Uterus (tissue), 4 donors: ENCODE results near the gene ACSL3. TPM values are rescaled to one million over a fixed set of nuclear protein-coding genes. Genes with fewer than 3 reads are reported as not detected.

Experiments
- DNase-seq, 2 donors: peaks; one replicate each; pipeline ENCODE4 v3.0.0-alpha.2; 2019 to 2020
- H3K27ac ChIP-seq, 2 donors: fragments of 200-600 bp; sonication (generic); 1 replicate in 1 of 2; 2 replicates in 1 of 2; pipeline ENCODE4 v1.5.1; 2016 to 2018
- H3K27me3 ChIP-seq, 2 donors: fragments of 200-600 bp; sonication (generic); one replicate each; pipeline ENCODE4 v1.5.1; 2018 to 2019; ENCODE audit warnings: control low read depth in 1 of 2
- H3K36me3 ChIP-seq, 2 donors: fragments of 200-600 bp; sonication (generic); one replicate each; pipeline ENCODE4 v1.5.1; 2019; ENCODE audit warnings: control low read depth in 1 of 2
- H3K4me1 ChIP-seq, 2 donors: fragments of 200-600 bp; sonication (generic); one replicate each; pipeline ENCODE4 v1.5.1; 2018 to 2019; ENCODE audit warnings: control low read depth in 1 of 2
- H3K4me3 ChIP-seq, 2 donors: fragments of 200-600 bp; sonication (generic); 1 replicate in 1 of 2; 2 replicates in 1 of 2; pipeline ENCODE4 v1.5.1; 2018 to 2019; ENCODE audit warnings: mild to moderate bottlenecking in 1 of 2
- H3K9me3 ChIP-seq, 2 donors: fragments of 200-600 bp; sonication (generic); one replicate each; pipeline ENCODE4 v1.5.1; 2019; ENCODE audit warnings: control low read depth in 1 of 2
- POLR2A ChIP-seq, 2 donors: fragments of 450-650 bp; IDR thresholded peaks; one replicate each; pipeline ENCODE4 v1.6.1; 2016; ENCODE audit warnings: antibody characterized with exemption in 2 of 2, mild to moderate bottlenecking in 1 of 2, moderate library complexity in 1 of 2
- intact Hi-C: fragments of 100-400 bp; cut with DNase I; formaldehyde crosslinking; loops from one replicate; pipeline ENCODE4 v1.15.1; 2023; ENCODE audit warnings: low total_unique reads
- total RNA-seq, 4 donors: library from RNA; depleted of rRNA in 3 of 4; stranded (reverse); fragments of >200 nt in 3 of 4; gene quantifications; one replicate each; pipeline versions ENCODE4 v1.1.0 to v1.2.4, GENCODE V29; 2014 to 2023
- TF ChIP-seq, protein P1 (sequence below), 4 experiments: fragments of 200-600 bp in 2 of 4; fragments of 450-650 bp in 2 of 4; sonication (generic) in 2 of 4; IDR thresholded peaks; one replicate each; pipeline ENCODE4 v1.5.1; 2016 to 2019; ENCODE audit warnings: antibody characterized with exemption in 4 of 4, mild to moderate bottlenecking in 2 of 4, moderate library complexity in 1 of 4
- donor health status: DM: yes; HTN: yes; CAD: no.

ACSL3 gene
- total RNA-seq, 4 donors from 2014 or later, result 39.7 to 101 (median 61.2) TPM

DNA sequence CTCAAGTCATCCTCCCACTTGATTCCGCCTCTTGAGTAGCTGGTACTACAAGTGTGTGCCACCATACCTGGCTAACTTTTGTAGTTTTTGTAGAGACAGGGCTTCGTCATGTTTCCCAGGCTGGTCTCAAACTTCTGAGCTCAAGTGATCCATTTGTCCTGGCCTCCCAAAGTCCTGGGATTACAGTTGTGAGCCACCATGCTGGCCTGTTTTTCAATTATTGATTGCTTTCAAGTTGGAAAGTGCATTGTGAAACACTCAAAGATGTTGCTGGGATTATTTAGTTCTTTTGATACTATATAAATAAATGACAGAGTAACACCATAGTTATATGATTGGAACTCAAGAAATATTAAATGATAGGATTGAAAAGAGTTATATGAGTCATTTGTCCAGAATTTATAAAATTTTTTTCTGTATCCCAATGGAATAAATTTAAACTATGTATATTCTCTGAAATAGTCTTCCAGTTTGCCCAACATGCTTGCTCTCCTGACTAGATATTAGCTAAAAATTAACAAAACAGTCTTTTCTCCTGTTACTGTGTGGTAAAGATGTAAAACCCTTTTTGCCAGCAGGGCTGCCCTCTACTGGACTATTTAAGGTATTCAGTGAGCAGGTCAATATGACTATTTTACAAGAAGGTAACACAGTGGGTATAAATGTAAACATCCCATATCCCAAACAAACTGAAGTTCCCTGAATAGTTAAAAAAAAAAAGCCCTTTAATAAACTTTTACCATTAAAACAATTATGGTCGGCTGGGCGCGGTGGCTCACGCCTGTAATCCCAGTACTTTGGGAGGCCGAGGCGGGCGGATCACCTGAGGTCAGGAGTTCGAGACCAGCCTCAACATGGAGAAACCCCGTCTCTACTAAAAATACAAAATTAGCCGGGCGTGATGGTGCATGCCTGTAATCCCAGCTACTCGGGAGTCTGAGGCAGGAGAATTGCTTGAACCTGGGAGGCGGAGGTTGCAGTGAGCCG lies 42.7 kb downstream of the ACSL3 start:
- no peaks in the 10 kb centered on the region for H3K36me3 ChIP-seq
- H3K27me3 ChIP-seq, result no peaks in the 10 kb centered on the region
- H3K4me1 ChIP-seq, result peaks cover 0 to 4% of the 10 kb centered on the region in 2 donors
- peak in 1 of 2 donors; percentile 28 for DNase-seq
- H3K4me3 ChIP-seq, result no peak overlapping the region
- no peaks in the 10 kb centered on the region for H3K9me3 ChIP-seq
- TF ChIP-seq, protein P1, sequence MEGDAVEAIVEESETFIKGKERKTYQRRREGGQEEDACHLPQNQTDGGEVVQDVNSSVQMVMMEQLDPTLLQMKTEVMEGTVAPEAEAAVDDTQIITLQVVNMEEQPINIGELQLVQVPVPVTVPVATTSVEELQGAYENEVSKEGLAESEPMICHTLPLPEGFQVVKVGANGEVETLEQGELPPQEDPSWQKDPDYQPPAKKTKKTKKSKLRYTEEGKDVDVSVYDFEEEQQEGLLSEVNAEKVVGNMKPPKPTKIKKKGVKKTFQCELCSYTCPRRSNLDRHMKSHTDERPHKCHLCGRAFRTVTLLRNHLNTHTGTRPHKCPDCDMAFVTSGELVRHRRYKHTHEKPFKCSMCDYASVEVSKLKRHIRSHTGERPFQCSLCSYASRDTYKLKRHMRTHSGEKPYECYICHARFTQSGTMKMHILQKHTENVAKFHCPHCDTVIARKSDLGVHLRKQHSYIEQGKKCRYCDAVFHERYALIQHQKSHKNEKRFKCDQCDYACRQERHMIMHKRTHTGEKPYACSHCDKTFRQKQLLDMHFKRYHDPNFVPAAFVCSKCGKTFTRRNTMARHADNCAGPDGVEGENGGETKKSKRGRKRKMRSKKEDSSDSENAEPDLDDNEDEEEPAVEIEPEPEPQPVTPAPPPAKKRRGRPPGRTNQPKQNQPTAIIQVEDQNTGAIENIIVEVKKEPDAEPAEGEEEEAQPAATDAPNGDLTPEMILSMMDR (IDR thresholded peaks at IDR 0.05), result peak; percentile 45 to 71 (median 58)
- TF ChIP-seq POLR2A (IDR thresholded peaks at IDR 0.05), result no peak
- no peak overlapping the region for H3K27ac ChIP-seq
- intact Hi-C loops, result loop anchor here (10.0 kb wide), 1 partner anchor 199 kb away; no protein-coding TSS in a partner anchor

DNA sequence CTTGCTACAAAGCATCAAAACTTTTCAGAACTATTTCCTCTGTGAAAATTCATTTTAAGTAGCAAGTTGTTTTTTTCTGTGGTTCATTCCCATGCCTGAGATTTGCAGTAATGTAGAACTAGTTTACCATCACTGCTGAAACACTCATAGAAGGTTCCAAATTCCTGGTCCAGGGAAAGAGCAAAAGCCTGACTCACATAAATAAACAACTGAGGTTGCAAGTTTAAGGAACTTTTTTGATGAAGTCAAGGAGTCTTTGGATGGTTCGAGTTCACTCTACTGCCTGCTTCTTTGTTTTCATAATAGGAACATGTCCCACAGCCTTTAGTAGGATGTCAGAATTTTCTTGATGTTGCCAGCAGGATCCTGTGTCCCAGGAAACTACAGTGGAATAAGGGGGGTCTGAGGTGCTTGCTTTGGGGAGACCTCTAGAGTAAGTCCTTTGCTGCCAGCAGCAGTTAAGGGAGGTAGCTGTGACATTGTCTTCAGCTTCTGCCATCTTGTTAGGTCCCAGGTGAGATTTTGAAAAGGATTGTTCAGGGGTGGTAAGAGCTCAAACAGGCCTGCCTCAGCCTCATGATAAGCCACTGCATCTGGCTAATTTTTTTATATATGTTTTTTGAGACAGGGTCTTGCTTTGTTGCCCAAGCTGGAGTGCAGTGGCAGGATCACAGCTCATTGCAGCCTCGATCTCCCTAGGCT lies 43.9 kb downstream of the ACSL3 start:
- intact Hi-C loops, result loop anchor here (10.0 kb wide), 1 partner anchor 200 kb away; no protein-coding TSS in a partner anchor
- Histone ChIP-seq H3K27me3 (no peaks in the 10 kb centered on the region), H3K4me1 (peaks cover 0 to 4% of the 10 kb centered on the region in 2 donors)

DNA sequence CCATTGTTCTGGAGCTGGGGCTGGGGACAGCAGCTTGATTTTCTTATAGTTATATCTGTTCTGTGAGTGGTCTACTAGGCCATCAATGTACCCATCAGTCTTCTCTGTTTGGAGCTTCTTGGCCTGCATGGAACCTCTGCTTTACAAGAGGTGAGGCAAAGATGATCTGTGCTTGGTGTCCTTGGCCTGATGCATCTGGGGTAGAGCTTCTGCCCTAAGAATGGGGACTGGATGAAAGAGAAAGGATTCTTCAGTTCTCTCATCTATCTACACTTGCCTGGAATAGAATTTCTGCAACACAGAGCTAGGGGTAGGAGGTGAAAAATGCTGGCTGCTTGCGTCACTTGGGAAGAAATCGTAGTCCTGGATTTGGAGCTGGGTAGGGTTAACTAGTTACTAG lies 46.2 kb downstream of the ACSL3 start:
- no peak for DNase-seq
- H3K36me3 ChIP-seq, result no peaks in the 10 kb centered on the region
- peaks cover 0 to 4% of the 10 kb centered on the region in 2 donors for H3K4me1 ChIP-seq
- H3K27me3 ChIP-seq, result no peaks in the 10 kb centered on the region
- TF ChIP-seq, protein P1 (IDR thresholded peaks at IDR 0.05), result no peak
- no peak for TF ChIP-seq POLR2A (IDR thresholded peaks at IDR 0.05)
- intact Hi-C loops, result loop anchor here (10.0 kb wide), 1 partner anchor 202 kb away; no protein-coding TSS in a partner anchor
- no peak overlapping the region for H3K27ac ChIP-seq
- no peaks in the 10 kb centered on the region for H3K9me3 ChIP-seq
- no peak overlapping the region for H3K4me3 ChIP-seq

More for the DNA sequence above, 43.9 kb downstream of the ACSL3 start:
- Histone ChIP-seq H3K27ac (no peak overlapping the region), H3K4me3 (no peak overlapping the region), H3K9me3 (no peaks in the 10 kb centered on the region), H3K36me3 (no peaks in the 10 kb centered on the region)
- no peak for DNase-seq
- no peak for TF ChIP-seq POLR2A (IDR thresholded peaks at IDR 0.05)
- TF ChIP-seq, protein P1 (IDR thresholded peaks at IDR 0.05), result no peak

DNA sequence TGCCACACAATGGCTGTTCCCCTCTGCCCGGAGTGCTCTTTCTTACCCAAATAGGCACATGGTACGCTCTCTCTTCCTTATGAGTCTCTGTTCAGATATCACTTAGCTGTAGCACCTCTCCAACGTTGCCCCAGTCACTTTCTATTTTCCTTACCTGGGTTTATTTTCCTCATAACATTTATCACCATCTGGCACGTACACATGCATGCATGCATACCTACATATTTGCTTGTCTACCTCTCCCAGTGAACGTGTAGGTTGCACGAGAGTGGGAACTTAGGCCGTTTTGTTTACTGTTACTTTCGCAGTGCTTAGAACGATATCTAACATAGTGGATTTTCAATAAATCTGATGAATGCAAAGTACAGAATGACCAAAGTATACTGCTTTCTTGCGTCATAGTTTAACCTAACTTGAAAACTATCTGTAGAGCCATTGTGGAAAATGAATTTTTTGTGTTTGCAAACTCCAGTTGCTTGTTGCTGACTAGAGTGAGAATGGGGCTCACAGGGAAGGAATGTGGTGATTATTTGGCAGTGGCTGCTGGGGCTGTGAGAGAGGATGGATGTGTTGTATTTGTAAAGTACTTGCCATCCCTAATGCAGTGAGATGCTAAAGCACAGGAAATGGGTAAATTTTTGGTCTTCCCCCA lies 47.1 kb downstream of the ACSL3 start:
- H3K27ac ChIP-seq, result no peak overlapping the region
- DNase-seq, result no peak
- no peaks in the 10 kb centered on the region for H3K9me3 ChIP-seq
- TF ChIP-seq POLR2A (IDR thresholded peaks at IDR 0.05), result no peak
- intact Hi-C loops, result loop anchor here (10.0 kb wide), 1 partner anchor 203 kb away; no protein-coding TSS in a partner anchor
- H3K27me3 ChIP-seq, result no peaks in the 10 kb centered on the region
- H3K4me1 ChIP-seq, result peaks cover 0 to 4% of the 10 kb centered on the region in 2 donors
- H3K4me3 ChIP-seq, result no peak overlapping the region
- H3K36me3 ChIP-seq, result no peaks in the 10 kb centered on the region

DNA sequence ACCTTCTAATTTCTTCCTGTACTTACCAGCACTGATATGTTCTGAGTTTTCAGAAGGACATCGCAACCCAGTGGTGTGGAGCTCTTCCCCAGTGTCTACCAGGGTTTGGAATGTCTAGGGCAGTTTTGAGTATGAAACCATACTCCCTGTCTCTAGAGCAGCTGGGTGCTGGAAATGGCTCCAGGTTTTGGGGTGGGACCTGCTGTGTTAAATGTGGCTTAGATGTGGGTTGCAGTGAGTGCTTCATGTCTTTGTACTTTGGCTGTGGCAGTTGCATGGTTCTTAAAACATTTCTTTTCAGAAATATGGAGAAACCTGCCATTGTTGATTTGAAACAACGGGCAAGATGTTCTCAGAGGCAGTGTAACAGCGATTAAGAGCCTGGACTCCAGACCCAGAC lies 48.5 kb downstream of the ACSL3 start:
- H3K4me3 ChIP-seq, result no peak overlapping the region
- peaks cover 0 to 4% of the 10 kb centered on the region in 2 donors for H3K4me1 ChIP-seq
- H3K27me3 ChIP-seq, result no peaks in the 10 kb centered on the region
- H3K36me3 ChIP-seq, result no peaks in the 10 kb centered on the region
- TF ChIP-seq POLR2A (IDR thresholded peaks at IDR 0.05), result no peak
- TF ChIP-seq, protein P1 (IDR thresholded peaks at IDR 0.05), result no peak
- H3K9me3 ChIP-seq, result no peaks in the 10 kb centered on the region
- intact Hi-C loops, result loop anchor here (10.0 kb wide), 1 partner anchor 204 kb away; no protein-coding TSS in a partner anchor
- no peak for DNase-seq
- no peak overlapping the region for H3K27ac ChIP-seq
